GM10847 (cell line): ENCODE results near the gene PTPRM.

ENCODE experiments used
- POLR2A ChIP-seq: IDR thresholded peaks from 2 replicates; pipeline ENCODE4 v1.6.1; 2011; ENCODE audit not compliant: insufficient read length; ENCODE audit errors: extremely low read depth

PTPRM gene

DNA sequence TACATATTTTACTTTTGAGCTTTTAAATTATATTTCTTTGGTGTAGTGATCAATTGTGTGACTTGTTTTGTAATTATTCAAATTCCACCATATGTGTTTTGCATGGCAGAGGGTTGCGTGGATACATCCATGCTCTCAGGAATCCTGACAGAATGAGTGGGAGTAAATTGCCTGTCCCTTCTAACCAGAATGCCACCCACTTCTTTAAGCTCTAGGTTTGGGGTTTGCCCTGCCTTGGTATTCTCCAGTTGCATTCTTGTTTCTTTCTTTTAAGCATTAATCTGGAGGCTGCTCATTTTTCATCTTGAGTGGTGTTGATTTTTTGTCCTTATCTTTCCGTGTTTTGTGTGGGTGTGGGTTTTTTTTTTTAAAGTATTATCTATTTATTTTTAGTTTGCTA lies 360.0 kb downstream of the PTPRM start:
- no peak for TF ChIP-seq POLR2A

DNA sequence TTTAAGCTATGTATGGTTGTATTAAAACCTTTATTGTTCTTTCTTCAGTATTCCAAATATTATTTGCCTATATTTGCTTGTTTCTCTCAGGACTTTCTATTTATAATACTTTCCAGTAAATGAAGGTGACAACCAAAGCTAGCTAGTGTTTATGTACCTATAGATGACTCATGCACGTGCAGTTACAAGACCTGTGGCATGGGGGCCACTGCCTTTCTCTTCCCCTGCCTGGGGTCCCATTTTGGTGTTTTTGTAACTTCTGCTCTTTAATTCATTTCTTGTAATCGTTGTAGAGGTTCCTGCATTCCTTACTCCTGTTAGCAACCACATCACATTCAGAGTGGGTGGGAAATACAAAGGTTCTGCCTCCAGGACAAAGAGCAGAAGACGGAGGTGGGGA lies 364.6 kb downstream of the PTPRM start:
- TF ChIP-seq POLR2A, result no peak

GRCh38 chr18:7937268-7937667 lies 370.2 kb downstream of the PTPRM start:
- TF ChIP-seq POLR2A, result no peak

- TF ChIP-seq POLR2A, result no peak
These were observed 372.4 kb downstream of the PTPRM start for GRCh38 chr18:7939521-7939920.

- TF ChIP-seq POLR2A, result no peak
These were observed 373.3 kb downstream of the PTPRM start for GRCh38 chr18:7940379-7940778.

GRCh38 chr18:7940971-7941370 lies 373.9 kb downstream of the PTPRM start:
- TF ChIP-seq POLR2A, result no peak

GRCh38 chr18:7941533-7941932 lies 374.4 kb downstream of the PTPRM start:
- no peak for TF ChIP-seq POLR2A

GRCh38 chr18:7945882-7946281 lies 378.8 kb downstream of the PTPRM start:
- TF ChIP-seq POLR2A, result no peak

GRCh38 chr18:7946734-7947377 lies 379.7 kb downstream of the PTPRM start:
- no peak for TF ChIP-seq POLR2A

- no peak for TF ChIP-seq POLR2A
These were observed 383.4 kb downstream of the PTPRM start for GRCh38 chr18:7950380-7951136.

GRCh38 chr18:7953095-7953958 lies 386.2 kb downstream of the PTPRM start:
- no peak for TF ChIP-seq POLR2A

- TF ChIP-seq POLR2A, result no peak
These were observed 387.1 kb downstream of the PTPRM start for GRCh38 chr18:7954238-7954637.

GRCh38 chr18:7955175-7955574 lies 388.1 kb downstream of the PTPRM start:
- no peak for TF ChIP-seq POLR2A

- no peak for TF ChIP-seq POLR2A
These were observed 390.2 kb downstream of the PTPRM start for GRCh38 chr18:7957297-7957696.

DNA sequence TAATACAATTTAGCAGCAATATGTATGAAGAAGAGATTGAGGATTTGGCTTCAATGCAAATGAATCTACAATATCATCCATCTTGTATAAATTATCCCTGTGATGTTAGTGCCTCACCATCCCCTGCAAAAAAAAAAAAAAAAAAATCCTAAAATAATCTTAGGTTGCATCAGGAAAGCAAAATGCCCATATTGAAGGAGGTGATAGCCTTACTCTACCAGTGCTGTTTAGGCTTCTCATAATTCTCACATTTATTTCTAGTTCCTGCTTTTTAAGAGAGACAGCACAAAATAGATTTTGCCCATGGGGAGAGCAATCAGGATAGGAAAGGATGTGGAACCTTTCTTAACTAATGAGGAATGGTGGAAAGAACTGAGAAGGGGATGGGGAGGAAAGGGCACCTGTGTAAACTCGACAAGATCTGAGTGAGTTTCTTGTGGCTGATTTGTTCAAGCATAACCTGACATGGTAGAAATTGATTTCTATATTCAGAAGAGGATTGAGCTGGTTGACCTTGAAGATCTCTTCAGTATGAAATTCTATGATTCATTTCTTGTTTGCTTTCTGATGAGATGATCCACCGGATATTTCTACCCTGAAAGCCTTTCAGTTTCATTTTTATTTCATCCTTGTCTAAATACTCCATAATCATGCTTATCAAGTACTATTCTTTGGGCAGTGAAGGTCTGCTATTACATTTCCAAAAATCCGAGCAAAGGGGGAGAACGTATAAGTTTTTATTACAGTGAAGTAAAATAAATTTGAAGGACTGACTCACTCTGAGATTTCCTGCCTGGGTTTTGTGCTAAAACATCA lies 391.2 kb downstream of the PTPRM start:
- TF ChIP-seq POLR2A, result no peak
